Measurements from ENCODE around the gene SLC16A7. TPM values are rescaled to one million over a fixed set of nuclear protein-coding genes. Genes with fewer than 3 reads are reported as not detected.

Gene SLC16A7
- total and polyA plus RNA-seq, 9 of the 15 experiments (the other 6 are each of a cell fraction or from before 2014, with no cell fraction given), result 0.18 TPM; not detected in 8

DNA sequence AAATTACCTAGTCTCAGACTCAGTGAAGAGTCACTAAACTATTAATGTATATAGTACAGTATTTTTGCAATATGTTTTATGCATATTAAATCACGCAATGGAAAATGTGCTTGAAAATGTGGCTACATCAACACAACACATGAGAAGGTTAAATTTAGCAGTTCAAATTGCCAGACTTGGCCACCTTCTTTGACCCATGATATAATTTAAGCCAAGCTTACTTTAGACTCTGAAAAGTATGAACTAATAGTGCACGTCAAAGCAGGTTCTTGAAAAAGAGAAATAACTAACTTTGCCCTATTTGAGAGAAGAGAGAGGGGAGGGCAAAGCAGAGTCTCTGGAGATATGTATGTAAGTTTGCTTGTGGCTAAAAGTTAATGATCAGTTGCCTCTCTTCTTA is 68.7 kb downstream of the SLC16A7 start:
- Histone ChIP-seq H3K4me1 (replicated peaks in 1 of 2; ENCODE audit: control insufficient read depth in 2 of 2, insufficient read depth in 2 of 2, low read length in 2 of 2) (no peaks in the 10 kb centered on the region), H4K20me1 (replicated peaks; ENCODE audit: control insufficient read depth, insufficient read depth, low read length) (no peaks in the 10 kb centered on the region), H2AFZ (ENCODE audit: low read depth, low read length) (no peak overlapping the region), H3K9me3 (replicated peaks; ENCODE audit: control insufficient read depth, insufficient read depth, low read depth, low read length) (no peaks in the 10 kb centered on the region), H3K9me1 (ENCODE audit: control insufficient read depth, insufficient read depth, low read length) (no peaks in the 10 kb centered on the region), H3K79me2 (ENCODE audit: control insufficient read depth, insufficient read depth, low read length) (no peaks in the 10 kb centered on the region), H3K27ac (ENCODE audit: extremely low read depth, low read depth, low read length) (no peak overlapping the region), H3K4me2 (ENCODE audit: insufficient read depth, low read length) (no peak overlapping the region), H3K9ac (ENCODE audit: insufficient read depth in 1 of 2, low read depth in 2 of 2, low read length in 2 of 2) (no peak overlapping the region), H3K4me3 (no peak overlapping the region), H3K36me3 (ENCODE audit: control insufficient read depth, insufficient read depth, low read length) (no peaks in the 10 kb centered on the region), H3K27me3 (ENCODE audit: control insufficient read depth in 2 of 2, insufficient read depth in 2 of 2, low read length in 2 of 2) (no peaks in the 10 kb centered on the region)
- WGBS (ENCODE audit: insufficient coverage, low coverage, missing lambda C conversion rate), result 0% methylated on average over 2 of the region's 2 CpGs
- BruUV-seq (replicated peaks), result no TSS peak
- in situ Hi-C loops (cut with MboI), result no loop called here
- intact Hi-C loops (cut with micrococcal nuclease), result no loop called here
- ATAC-seq (no peak), FAIRE-seq (no peak), DNase-seq (ENCODE audit: extremely low read depth in 1 of 4, low spot score in 3 of 4) (no peak)
- TF ChIP-seq EZH2 (IDR thresholded peaks at IDR 0.05; ENCODE audit: borderline replicate concordance, low read depth, low read length) (no peak), BRCA1 (IDR thresholded peaks at IDR 0.05) (no peak), BRCA1 (CRISPR knock-in tag; IDR thresholded peaks at IDR 0.05) (no peak), ZNF707 (CRISPR knock-in tag; conservative IDR thresholded peaks at IDR 0.05) (no peak)
- TF ChIP-seq, protein P1, sequence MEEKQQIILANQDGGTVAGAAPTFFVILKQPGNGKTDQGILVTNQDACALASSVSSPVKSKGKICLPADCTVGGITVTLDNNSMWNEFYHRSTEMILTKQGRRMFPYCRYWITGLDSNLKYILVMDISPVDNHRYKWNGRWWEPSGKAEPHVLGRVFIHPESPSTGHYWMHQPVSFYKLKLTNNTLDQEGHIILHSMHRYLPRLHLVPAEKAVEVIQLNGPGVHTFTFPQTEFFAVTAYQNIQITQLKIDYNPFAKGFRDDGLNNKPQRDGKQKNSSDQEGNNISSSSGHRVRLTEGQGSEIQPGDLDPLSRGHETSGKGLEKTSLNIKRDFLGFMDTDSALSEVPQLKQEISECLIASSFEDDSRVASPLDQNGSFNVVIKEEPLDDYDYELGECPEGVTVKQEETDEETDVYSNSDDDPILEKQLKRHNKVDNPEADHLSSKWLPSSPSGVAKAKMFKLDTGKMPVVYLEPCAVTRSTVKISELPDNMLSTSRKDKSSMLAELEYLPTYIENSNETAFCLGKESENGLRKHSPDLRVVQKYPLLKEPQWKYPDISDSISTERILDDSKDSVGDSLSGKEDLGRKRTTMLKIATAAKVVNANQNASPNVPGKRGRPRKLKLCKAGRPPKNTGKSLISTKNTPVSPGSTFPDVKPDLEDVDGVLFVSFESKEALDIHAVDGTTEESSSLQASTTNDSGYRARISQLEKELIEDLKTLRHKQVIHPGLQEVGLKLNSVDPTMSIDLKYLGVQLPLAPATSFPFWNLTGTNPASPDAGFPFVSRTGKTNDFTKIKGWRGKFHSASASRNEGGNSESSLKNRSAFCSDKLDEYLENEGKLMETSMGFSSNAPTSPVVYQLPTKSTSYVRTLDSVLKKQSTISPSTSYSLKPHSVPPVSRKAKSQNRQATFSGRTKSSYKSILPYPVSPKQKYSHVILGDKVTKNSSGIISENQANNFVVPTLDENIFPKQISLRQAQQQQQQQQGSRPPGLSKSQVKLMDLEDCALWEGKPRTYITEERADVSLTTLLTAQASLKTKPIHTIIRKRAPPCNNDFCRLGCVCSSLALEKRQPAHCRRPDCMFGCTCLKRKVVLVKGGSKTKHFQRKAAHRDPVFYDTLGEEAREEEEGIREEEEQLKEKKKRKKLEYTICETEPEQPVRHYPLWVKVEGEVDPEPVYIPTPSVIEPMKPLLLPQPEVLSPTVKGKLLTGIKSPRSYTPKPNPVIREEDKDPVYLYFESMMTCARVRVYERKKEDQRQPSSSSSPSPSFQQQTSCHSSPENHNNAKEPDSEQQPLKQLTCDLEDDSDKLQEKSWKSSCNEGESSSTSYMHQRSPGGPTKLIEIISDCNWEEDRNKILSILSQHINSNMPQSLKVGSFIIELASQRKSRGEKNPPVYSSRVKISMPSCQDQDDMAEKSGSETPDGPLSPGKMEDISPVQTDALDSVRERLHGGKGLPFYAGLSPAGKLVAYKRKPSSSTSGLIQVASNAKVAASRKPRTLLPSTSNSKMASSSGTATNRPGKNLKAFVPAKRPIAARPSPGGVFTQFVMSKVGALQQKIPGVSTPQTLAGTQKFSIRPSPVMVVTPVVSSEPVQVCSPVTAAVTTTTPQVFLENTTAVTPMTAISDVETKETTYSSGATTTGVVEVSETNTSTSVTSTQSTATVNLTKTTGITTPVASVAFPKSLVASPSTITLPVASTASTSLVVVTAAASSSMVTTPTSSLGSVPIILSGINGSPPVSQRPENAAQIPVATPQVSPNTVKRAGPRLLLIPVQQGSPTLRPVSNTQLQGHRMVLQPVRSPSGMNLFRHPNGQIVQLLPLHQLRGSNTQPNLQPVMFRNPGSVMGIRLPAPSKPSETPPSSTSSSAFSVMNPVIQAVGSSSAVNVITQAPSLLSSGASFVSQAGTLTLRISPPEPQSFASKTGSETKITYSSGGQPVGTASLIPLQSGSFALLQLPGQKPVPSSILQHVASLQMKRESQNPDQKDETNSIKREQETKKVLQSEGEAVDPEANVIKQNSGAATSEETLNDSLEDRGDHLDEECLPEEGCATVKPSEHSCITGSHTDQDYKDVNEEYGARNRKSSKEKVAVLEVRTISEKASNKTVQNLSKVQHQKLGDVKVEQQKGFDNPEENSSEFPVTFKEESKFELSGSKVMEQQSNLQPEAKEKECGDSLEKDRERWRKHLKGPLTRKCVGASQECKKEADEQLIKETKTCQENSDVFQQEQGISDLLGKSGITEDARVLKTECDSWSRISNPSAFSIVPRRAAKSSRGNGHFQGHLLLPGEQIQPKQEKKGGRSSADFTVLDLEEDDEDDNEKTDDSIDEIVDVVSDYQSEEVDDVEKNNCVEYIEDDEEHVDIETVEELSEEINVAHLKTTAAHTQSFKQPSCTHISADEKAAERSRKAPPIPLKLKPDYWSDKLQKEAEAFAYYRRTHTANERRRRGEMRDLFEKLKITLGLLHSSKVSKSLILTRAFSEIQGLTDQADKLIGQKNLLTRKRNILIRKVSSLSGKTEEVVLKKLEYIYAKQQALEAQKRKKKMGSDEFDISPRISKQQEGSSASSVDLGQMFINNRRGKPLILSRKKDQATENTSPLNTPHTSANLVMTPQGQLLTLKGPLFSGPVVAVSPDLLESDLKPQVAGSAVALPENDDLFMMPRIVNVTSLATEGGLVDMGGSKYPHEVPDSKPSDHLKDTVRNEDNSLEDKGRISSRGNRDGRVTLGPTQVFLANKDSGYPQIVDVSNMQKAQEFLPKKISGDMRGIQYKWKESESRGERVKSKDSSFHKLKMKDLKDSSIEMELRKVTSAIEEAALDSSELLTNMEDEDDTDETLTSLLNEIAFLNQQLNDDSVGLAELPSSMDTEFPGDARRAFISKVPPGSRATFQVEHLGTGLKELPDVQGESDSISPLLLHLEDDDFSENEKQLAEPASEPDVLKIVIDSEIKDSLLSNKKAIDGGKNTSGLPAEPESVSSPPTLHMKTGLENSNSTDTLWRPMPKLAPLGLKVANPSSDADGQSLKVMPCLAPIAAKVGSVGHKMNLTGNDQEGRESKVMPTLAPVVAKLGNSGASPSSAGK (IDR thresholded peaks at IDR 0.05), result no peak
- CTCF ChIA-PET (ENCODE audit: low intra/inter-chr PET ratio), result no interaction called here
- POLR2A ChIA-PET, result no interaction called here
